ENCODE data around the gene FSTL1.
A peak's percentile ranks its signal among the peaks of the same experiment; 100 is the strongest.

Gene FSTL1

DNA sequence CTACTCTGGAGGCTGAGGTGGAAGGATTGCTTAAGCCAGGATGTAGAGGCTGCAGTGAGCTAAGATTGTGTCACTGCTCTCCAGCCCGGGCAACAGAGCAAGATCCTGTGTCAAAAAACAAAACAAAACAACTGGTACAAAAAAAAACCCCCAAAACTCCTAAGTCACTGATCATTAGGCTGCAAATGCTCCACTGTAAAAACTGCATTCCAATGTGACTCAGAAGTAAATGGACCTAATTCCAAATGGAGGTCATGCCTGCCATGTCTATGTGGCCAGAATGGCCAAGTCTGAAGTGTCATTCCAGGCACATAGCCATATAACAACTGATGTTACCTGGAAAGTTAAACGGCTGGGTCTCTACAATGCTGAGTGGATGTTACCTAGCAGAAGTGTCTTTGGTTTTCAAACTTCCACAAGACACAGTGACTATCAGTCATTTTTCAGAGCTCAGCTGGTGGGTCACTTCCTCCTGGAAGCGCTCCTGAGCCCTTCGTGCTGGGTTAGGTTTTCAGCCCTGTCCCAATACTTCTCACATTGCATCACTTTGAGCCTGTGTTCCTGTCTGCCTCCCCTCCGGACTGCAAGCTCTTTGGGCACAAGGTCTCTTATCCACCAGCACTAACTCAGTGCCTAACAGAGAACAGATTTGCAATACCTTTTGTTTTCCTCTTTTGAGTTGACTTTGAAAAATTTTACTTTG, 10.6 kb downstream of the FSTL1 start:
- DNase-seq (ENCODE audit: low read depth in 1 of 2, low spot score in 1 of 2): peak in 1 of 2 experiments; percentile 52
- Histone ChIP-seq H3K27me3 (ENCODE audit: insufficient read depth, poor library complexity, severe bottlenecking) (no peaks in the 10 kb centered on the region), H3K4me3 (replicated peaks; ENCODE audit: insufficient read depth, low read length) (no peak overlapping the region), H3K27ac (replicated peaks) (no peak overlapping the region)
- TF ChIP-seq SPI1 (IDR thresholded peaks at IDR 0.05; ENCODE audit: borderline replicate concordance, low read depth) (peak; percentile 51; the same call in 1 of the 2 replicates), POLR2AphosphoS5 (IDR thresholded peaks at IDR 0.05; ENCODE audit: low read depth) (no peak)

DNA sequence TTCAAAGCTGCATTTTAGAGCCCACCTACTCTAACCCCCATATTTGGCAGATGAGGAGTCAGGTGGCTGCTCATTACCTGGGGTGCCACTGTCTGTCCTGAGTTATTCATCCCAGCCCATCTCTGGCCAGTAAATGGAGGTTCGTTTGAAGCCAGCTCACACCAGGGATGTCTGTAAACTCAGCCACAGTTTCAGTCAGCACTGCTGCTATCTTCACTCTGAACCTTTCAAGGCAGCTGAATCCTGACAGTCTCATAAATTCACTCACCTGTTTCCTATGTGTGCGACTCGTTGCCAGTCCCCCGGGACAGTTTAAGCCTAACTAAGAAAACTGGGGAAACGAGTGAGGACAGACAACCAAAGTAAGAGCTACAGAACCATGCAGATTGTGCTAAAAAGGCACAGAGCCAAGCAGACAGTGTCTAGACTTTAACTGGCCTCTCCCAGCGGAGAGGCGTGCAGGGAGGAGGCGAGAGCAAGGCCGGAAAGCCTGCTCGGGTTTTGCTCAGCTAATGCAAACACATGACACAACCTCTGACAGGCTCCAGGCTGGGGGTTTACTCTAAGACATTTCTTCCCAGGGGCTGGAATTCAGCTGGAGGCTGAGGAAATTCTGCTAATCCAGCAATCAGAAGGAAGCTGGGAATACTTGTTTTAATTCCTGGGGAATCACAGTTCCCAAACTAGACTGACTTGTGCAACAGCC, 12.0 kb downstream of the FSTL1 start:
- H3K27ac ChIP-seq (replicated peaks): no peak overlapping the region
- no peak for TF ChIP-seq SPI1 (IDR thresholded peaks at IDR 0.05; ENCODE audit: borderline replicate concordance, low read depth)
- no peak for TF ChIP-seq POLR2AphosphoS5 (IDR thresholded peaks at IDR 0.05; ENCODE audit: low read depth)
- TF ChIP-seq, protein P1, sequence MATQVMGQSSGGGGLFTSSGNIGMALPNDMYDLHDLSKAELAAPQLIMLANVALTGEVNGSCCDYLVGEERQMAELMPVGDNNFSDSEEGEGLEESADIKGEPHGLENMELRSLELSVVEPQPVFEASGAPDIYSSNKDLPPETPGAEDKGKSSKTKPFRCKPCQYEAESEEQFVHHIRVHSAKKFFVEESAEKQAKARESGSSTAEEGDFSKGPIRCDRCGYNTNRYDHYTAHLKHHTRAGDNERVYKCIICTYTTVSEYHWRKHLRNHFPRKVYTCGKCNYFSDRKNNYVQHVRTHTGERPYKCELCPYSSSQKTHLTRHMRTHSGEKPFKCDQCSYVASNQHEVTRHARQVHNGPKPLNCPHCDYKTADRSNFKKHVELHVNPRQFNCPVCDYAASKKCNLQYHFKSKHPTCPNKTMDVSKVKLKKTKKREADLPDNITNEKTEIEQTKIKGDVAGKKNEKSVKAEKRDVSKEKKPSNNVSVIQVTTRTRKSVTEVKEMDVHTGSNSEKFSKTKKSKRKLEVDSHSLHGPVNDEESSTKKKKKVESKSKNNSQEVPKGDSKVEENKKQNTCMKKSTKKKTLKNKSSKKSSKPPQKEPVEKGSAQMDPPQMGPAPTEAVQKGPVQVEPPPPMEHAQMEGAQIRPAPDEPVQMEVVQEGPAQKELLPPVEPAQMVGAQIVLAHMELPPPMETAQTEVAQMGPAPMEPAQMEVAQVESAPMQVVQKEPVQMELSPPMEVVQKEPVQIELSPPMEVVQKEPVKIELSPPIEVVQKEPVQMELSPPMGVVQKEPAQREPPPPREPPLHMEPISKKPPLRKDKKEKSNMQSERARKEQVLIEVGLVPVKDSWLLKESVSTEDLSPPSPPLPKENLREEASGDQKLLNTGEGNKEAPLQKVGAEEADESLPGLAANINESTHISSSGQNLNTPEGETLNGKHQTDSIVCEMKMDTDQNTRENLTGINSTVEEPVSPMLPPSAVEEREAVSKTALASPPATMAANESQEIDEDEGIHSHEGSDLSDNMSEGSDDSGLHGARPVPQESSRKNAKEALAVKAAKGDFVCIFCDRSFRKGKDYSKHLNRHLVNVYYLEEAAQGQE (IDR thresholded peaks at IDR 0.05; ENCODE audit: insufficient replicate concordance, low read depth): no peak
- no peak for TF ChIP-seq GABPA (IDR thresholded peaks at IDR 0.05; ENCODE audit: low read depth)
- DNase-seq (ENCODE audit: low read depth in 1 of 2, low spot score in 1 of 2): no peak
- no peak overlapping the region for H3K4me3 ChIP-seq (replicated peaks; ENCODE audit: insufficient read depth, low read length)
- no peaks in the 10 kb centered on the region for H3K27me3 ChIP-seq (ENCODE audit: insufficient read depth, poor library complexity, severe bottlenecking)

DNA sequence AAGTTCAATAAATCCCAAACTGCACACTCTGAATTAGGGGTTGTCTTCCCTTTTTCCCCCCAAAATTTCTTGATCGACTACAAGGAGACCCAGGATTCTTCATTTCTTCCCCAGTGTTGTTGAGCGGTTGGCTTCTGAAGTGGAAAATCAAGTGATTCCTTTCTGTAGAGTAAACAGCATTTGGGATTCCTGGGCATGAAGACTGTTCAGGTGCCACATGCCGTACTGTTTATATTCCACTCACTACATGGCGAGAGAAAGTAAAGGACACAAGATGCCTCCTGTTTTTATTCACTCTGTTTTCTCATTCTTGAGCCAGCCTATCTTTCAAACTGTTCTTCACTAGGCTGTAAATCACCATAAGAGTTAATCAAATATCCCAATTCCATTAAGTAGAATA, 12.6 kb downstream of the FSTL1 start:
- no peak overlapping the region for H3K4me3 ChIP-seq (replicated peaks; ENCODE audit: insufficient read depth, low read length)
- no peak for TF ChIP-seq GABPA (IDR thresholded peaks at IDR 0.05; ENCODE audit: low read depth)
- no peak for TF ChIP-seq SPI1 (IDR thresholded peaks at IDR 0.05; ENCODE audit: borderline replicate concordance, low read depth)
- no peak for TF ChIP-seq POLR2AphosphoS5 (IDR thresholded peaks at IDR 0.05; ENCODE audit: low read depth)
- TF ChIP-seq, protein P2, sequence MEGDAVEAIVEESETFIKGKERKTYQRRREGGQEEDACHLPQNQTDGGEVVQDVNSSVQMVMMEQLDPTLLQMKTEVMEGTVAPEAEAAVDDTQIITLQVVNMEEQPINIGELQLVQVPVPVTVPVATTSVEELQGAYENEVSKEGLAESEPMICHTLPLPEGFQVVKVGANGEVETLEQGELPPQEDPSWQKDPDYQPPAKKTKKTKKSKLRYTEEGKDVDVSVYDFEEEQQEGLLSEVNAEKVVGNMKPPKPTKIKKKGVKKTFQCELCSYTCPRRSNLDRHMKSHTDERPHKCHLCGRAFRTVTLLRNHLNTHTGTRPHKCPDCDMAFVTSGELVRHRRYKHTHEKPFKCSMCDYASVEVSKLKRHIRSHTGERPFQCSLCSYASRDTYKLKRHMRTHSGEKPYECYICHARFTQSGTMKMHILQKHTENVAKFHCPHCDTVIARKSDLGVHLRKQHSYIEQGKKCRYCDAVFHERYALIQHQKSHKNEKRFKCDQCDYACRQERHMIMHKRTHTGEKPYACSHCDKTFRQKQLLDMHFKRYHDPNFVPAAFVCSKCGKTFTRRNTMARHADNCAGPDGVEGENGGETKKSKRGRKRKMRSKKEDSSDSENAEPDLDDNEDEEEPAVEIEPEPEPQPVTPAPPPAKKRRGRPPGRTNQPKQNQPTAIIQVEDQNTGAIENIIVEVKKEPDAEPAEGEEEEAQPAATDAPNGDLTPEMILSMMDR (IDR thresholded peaks at IDR 0.05; ENCODE audit: insufficient read depth, low read length): no peak
- TF ChIP-seq, protein P1 (IDR thresholded peaks at IDR 0.05; ENCODE audit: insufficient replicate concordance, low read depth): no peak

DNA sequence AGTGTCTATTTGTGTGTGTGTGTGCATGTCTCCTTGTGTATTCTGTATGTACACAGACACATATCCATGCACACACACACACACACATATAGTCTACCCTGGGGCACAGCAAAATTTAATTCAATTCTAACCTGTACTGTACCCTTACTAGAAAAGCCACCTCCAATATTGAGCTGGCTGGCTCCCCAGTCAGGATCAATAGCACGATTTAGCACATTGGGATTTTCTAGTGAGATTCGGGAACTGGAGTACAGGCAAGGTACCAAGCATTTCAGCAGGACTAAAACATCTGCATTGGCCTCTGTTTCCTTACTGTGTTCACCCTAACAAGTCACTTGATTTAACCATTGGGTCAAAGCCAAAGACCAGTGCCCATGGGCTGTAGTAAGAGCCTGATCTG, 13.2 kb downstream of the FSTL1 start:
- no peak for DNase-seq (ENCODE audit: low read depth in 1 of 2, low spot score in 1 of 2)
- no peak overlapping the region for H3K27ac ChIP-seq (replicated peaks)
- TF ChIP-seq, protein P1 (IDR thresholded peaks at IDR 0.05; ENCODE audit: insufficient replicate concordance, low read depth): no peak
- no peak for TF ChIP-seq SPI1 (IDR thresholded peaks at IDR 0.05; ENCODE audit: borderline replicate concordance, low read depth)
- no peak for TF ChIP-seq GABPA (IDR thresholded peaks at IDR 0.05; ENCODE audit: low read depth)
- TF ChIP-seq, protein P2 (IDR thresholded peaks at IDR 0.05; ENCODE audit: insufficient read depth, low read length): no peak
- TF ChIP-seq POLR2AphosphoS5 (IDR thresholded peaks at IDR 0.05; ENCODE audit: low read depth): no peak
- no peak overlapping the region for H3K4me3 ChIP-seq (replicated peaks; ENCODE audit: insufficient read depth, low read length)
- no peaks in the 10 kb centered on the region for H3K27me3 ChIP-seq (ENCODE audit: insufficient read depth, poor library complexity, severe bottlenecking)

More for the DNA sequence above, 12.6 kb downstream of the FSTL1 start:
- no peak overlapping the region for H3K27ac ChIP-seq (replicated peaks)
- DNase-seq (ENCODE audit: low read depth in 1 of 2, low spot score in 1 of 2): no peak
- no peaks in the 10 kb centered on the region for H3K27me3 ChIP-seq (ENCODE audit: insufficient read depth, poor library complexity, severe bottlenecking)
